HEK293 (cell line): Measurements from ENCODE around the gene CPNE1.

Experiments used
- CTCF ChIP-seq: fragments of 450-650 bp; formaldehyde crosslinking; IDR thresholded peaks from 2 replicates; pipeline ENCODE4 v1.5.1; 2016; ENCODE audit warnings: missing biosample characterization, missing genetic modification characterization
- SALL2 ChIP-seq: fragments of 450-650 bp; formaldehyde crosslinking; IDR thresholded peaks from 2 replicates; pipeline ENCODE4 v1.5.0; 2017; ENCODE audit warnings: missing biosample characterization, mild to moderate bottlenecking, missing genetic modification characterization, borderline replicate concordance
- TRIM28 ChIP-seq: IDR thresholded peaks from 2 replicates; pipeline ENCODE4 v1.6.1; 2011; ENCODE audit warnings: low read length, control low read depth, borderline replicate concordance
- ZNF146 ChIP-seq: fragments of 450-650 bp; formaldehyde crosslinking; IDR thresholded peaks from 2 replicates; pipeline ENCODE4 v1.5.1; 2016; ENCODE audit warnings: missing biosample characterization, missing genetic modification characterization
- ZNF274 ChIP-seq, 2 experiments: fragments of 200-500 bp in 1 of 2; fragments of 450-650 bp in 1 of 2; sonication (Bioruptor generic) in 1 of 2; formaldehyde crosslinking in 1 of 2; IDR thresholded peaks; 2 replicates each; pipeline versions ENCODE4 v1.5.1 to v1.6.1; 2014 to 2016; ENCODE audit warnings: borderline replicate concordance in 1 of 2, inconsistent platforms in 1 of 2, low read length in 1 of 2, missing biosample characterization in 1 of 2, missing genetic modification characterization in 1 of 2
- ZNF324 ChIP-seq: fragments of 450-650 bp; formaldehyde crosslinking; IDR thresholded peaks from 2 replicates; pipeline ENCODE4 v1.5.1; 2016; ENCODE audit warnings: missing biosample characterization, missing genetic modification characterization
- ZNF416 ChIP-seq: fragments of 450-650 bp; formaldehyde crosslinking; IDR thresholded peaks from 2 replicates; pipeline ENCODE4 v1.5.1; 2016; ENCODE audit warnings: missing biosample characterization, missing genetic modification characterization
- ZNF560 ChIP-seq: fragments of 450-650 bp; formaldehyde crosslinking; IDR thresholded peaks from 2 replicates; pipeline ENCODE4 v1.5.1; 2017; ENCODE audit warnings: missing biosample characterization, missing genetic modification characterization, borderline replicate concordance
- TF ChIP-seq, protein P1 (sequence below): fragments of 450-650 bp; formaldehyde crosslinking; IDR thresholded peaks from 2 replicates; pipeline ENCODE4 v1.5.1; 2016; ENCODE audit warnings: missing biosample characterization, missing genetic modification characterization

DNA sequence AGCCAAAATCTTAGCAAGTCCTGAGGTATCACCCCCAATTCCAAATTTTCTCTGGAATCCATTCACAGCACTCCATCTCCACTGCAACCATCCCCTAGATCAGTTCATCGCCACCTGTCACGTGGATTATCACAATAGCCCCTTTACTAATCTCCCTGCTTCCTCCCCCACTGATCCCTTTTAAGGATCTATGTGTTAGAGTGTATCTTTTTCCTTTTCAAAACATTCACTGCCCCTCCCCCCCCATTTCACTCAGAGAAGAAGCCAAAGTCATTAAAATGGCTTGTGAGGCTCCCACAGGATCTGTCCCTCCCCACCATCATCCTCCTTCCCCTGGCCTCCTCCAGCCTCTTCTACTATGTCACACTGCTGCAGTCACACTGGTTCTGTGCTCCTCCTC lies 67.5 kb downstream of the CPNE1 start:
- TF ChIP-seq TRIM28: no peak
- no peak for TF ChIP-seq ZNF324 (tag by site-specific recombination)
- no peak for TF ChIP-seq CTCF (tag by site-specific recombination)
- TF ChIP-seq, protein P1, sequence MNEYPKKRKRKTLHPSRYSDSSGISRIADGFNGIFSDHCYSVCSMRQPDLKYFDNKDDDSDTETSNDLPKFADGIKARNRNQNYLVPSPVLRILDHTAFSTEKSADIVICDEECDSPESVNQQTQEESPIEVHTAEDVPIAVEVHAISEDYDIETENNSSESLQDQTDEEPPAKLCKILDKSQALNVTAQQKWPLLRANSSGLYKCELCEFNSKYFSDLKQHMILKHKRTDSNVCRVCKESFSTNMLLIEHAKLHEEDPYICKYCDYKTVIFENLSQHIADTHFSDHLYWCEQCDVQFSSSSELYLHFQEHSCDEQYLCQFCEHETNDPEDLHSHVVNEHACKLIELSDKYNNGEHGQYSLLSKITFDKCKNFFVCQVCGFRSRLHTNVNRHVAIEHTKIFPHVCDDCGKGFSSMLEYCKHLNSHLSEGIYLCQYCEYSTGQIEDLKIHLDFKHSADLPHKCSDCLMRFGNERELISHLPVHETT (tag by site-specific recombination): no peak
- TF ChIP-seq SALL2 (tag by site-specific recombination): no peak
- TF ChIP-seq ZNF560 (tag by site-specific recombination): no peak
- TF ChIP-seq ZNF146: no peak
- no peak for TF ChIP-seq ZNF274 (IDR thresholded peaks at IDR 0.05; ENCODE audit: low read length)
- no peak for TF ChIP-seq ZNF274 (tag by site-specific recombination; IDR thresholded peaks at IDR 0.05; ENCODE audit: borderline replicate concordance)
- no peak for TF ChIP-seq ZNF416
